Transverse colon (tissue), 4 donors: ENCODE results near the gene DDX39B. TPM values are rescaled to one million over a fixed set of nuclear protein-coding genes. Genes with fewer than 3 reads are reported as not detected.

ENCODE experiments used
- DNase-seq: peaks from one replicate; pipeline ENCODE4 v3.0.0-alpha.2; 2019
- H3K27ac ChIP-seq, 4 donors: fragments of 200-600 bp; sonication (generic); 2 replicates each; pipeline ENCODE4 v1.5.1; 2016 to 2018; ENCODE audit warnings: inconsistent platforms in 4 of 4
- H3K27me3 ChIP-seq: fragments of 200-600 bp; sonication (generic); 2 replicates; pipeline ENCODE4 v1.5.1; 2017; ENCODE audit warnings: inconsistent platforms
- H3K36me3 ChIP-seq, 4 donors: fragments of 200-600 bp; sonication (generic); 2 replicates each; pipeline ENCODE4 v1.5.1; 2017 to 2019; ENCODE audit warnings: inconsistent platforms in 4 of 4
- H3K4me1 ChIP-seq, 4 donors: fragments of 200-600 bp; sonication (generic); 2 replicates each; pipeline ENCODE4 v1.5.1; 2017 to 2020; ENCODE audit warnings: inconsistent platforms in 4 of 4
- H3K4me3 ChIP-seq, 4 donors: fragments of 200-600 bp; sonication (generic); 1 replicate in 1 of 4; 2 replicates in 3 of 4; pipeline versions ENCODE4 v1.5.1 to v1.6.1; 2017 to 2019; ENCODE audit warnings: inconsistent platforms in 4 of 4
- H3K9me3 ChIP-seq, 2 donors: fragments of 200-600 bp; sonication (generic); 2 replicates each; pipeline ENCODE4 v1.5.1; 2017 to 2019; ENCODE audit warnings: inconsistent platforms in 2 of 2
- CTCF ChIP-seq, 5 experiments: fragments of 200-600 bp in 3 of 5; fragments of 450-650 bp in 2 of 5; sonication (generic) in 3 of 5; IDR thresholded peaks; 1 replicate in 2 of 5; 2 replicates in 3 of 5; pipeline ENCODE4 v1.5.1; 2016 to 2017; ENCODE audit warnings: antibody characterized with exemption in 5 of 5, inconsistent platforms in 3 of 5, mild to moderate bottlenecking in 2 of 5, moderate library complexity in 1 of 5
- EP300 ChIP-seq: sonication (generic); formaldehyde crosslinking; IDR thresholded peaks from one replicate; pipeline ENCODE4 v1.6.1; 2017; ENCODE audit warnings: antibody characterized with exemption, low read depth
- POLR2A ChIP-seq: fragments of 450-650 bp; IDR thresholded peaks from one replicate; pipeline ENCODE4 v1.6.1; 2016; ENCODE audit warnings: antibody characterized with exemption, mild to moderate bottlenecking, moderate library complexity
- POLR2AphosphoS5 ChIP-seq, 3 donors: sonication (generic); formaldehyde crosslinking; IDR thresholded peaks; one replicate each; pipeline ENCODE4 v1.6.1; 2016; ENCODE audit warnings: antibody characterized with exemption in 3 of 3
- WGBS, 2 donors: methylation state at CpG; one replicate each; pipeline ENCODE4 v1.1.5; 2018; ENCODE audit warnings: low coverage in 1 of 2; 5-methylcytosine and 5-hydroxymethylcytosine counted together
- in situ Hi-C, 4 donors: fragments of 200-750 bp; cut with MboI; loops; one replicate each; pipeline versions ENCODE4 v1.15.0 to v1.15.1; 2017; ENCODE audit warnings: low sequenced_read_pairs in 3 of 4, low pct_ligation_motif_present in 1 of 4, low pct_unique_long_range_greater_than_20kb in 1 of 4
- intact Hi-C: fragments of 100-400 bp; cut with DNase I; formaldehyde crosslinking; loops from one replicate; pipeline ENCODE4 v1.15.1; 2023; ENCODE audit warnings: low total_unique reads
- total RNA-seq, 4 donors: library from RNA; depleted of rRNA; stranded (reverse); fragments of >200 nt; gene quantifications; one replicate each; pipeline ENCODE4 v1.1.0, GENCODE V29; 2016

The DDX39B gene
- total RNA-seq, 4 donors from 2014 or later: 147 to 519 (median 271) TPM

DNA sequence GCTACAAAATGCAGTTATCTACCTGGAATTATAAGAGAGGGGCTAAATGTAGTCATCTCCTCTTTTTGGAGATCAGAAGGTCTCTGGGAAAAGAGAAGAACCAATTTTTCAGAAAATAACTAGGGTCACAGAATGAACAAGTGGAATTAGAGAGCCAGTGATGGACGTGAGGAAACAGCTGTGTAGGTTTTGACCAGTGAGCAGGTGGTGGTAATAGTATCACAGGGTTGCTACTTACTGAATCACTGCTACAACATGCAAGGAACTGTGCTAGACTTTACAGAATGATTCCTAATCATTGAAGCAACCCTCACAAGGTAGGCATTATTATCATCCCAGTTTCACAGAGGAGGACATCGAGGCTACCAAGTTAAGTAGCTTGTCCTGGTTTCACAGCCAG is 2.9 kb upstream of the DDX39B start:
- Histone ChIP-seq H3K9me3 (no peaks in the 10 kb centered on the region), H3K27me3 (no peaks in the 10 kb centered on the region), H3K4me3 (no peak overlapping the region), H3K4me1 (peaks cover 28 to 38% (median 30%) of the 10 kb centered on the region in 4 donors), H3K27ac (no peak overlapping the region), H3K36me3 (peaks cover 0 to 7% (median 3%) of the 10 kb centered on the region in 4 donors)
- TF ChIP-seq POLR2AphosphoS5 (IDR thresholded peaks at IDR 0.05) (no peak), CTCF (IDR thresholded peaks at IDR 0.05) (no peak), POLR2A (no peak), EP300 (no peak)
- intact Hi-C loops: loop anchor here (5.0 kb wide), 1 partner anchor 38 kb away; the partner anchor contains the start of gene LTB
- in situ Hi-C loops: loop anchor here in 3 of 4 donors (5.0 to 10.0 kb wide), 3 partner anchors 50 to 53 kb away; partner anchors contain the start of genes MICB (in 1 of the 3) and NCR3 (in 1 of the 3)
- DNase-seq: no peak
- WGBS, 2 donors: 66% methylated on average over 2 of the region's 2 CpGs; no CpG with 5 or more reads in 1 of the 2 donors

DNA sequence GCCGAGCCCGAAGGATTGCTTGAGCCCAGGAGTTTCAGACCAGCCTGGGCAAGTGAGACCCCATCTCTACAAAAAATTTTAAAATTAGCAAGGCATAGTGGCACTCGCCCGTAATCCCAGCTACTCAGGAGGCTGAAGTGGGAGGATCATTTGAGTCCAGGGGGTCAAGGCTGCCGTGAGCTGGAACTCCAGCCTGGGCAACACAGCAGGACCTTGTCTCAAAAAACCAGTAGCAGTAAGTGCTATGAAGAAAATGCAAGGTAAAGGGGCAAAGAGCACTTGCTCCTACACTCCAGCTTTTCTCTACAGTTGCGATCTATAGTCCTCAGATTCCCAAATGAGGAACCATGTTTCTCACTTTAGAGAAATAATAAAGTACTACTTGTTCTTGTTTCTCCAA is 1.8 kb upstream of the DDX39B start:
- DNase-seq: no peak
- H3K27me3 ChIP-seq: no peaks in the 10 kb centered on the region
- H3K36me3 ChIP-seq: peaks cover 0 to 11% (median 7%) of the 10 kb centered on the region in 4 donors
- peaks cover 31 to 46% (median 40%) of the 10 kb centered on the region in 4 donors for H3K4me1 ChIP-seq
- no peak overlapping the region for H3K4me3 ChIP-seq
- no peak for TF ChIP-seq CTCF (IDR thresholded peaks at IDR 0.05)
- TF ChIP-seq EP300: no peak
- TF ChIP-seq POLR2AphosphoS5 (IDR thresholded peaks at IDR 0.05): no peak
- TF ChIP-seq POLR2A: no peak
- peak overlapping the region in 3 of 4 donors; percentile 93 to 97 (median 94) for H3K27ac ChIP-seq
- in situ Hi-C loops: loop anchor here in 2 of 4 donors (10.0 kb wide), 2 partner anchors 49 to 51 kb away; partner anchors contain the start of genes MICB (in 1 of the 2) and NCR3 (in 1 of the 2)
- WGBS, 2 donors: 97 to 100% methylated on average over 1 to 6 of the region's 6 CpGs
- no peaks in the 10 kb centered on the region for H3K9me3 ChIP-seq
- intact Hi-C loops: no loop called here

GRCh38 chr6:31541059-31541657 is 645 bp downstream of the DDX39B start:
- H3K36me3 ChIP-seq: peaks cover 0 to 36% (median 19%) of the 10 kb centered on the region in 4 donors
- 0 to 1% methylated on average over 1 to 21 of the region's 21 CpGs for WGBS, 2 donors
- H3K4me1 ChIP-seq: peaks cover 19 to 38% (median 32%) of the 10 kb centered on the region in 4 donors
- peak overlapping the region; percentile 93 to 97 (median 94) for H3K27ac ChIP-seq
- in situ Hi-C loops (loop anchor here in 2 of 4 donors (10.0 kb wide), 2 partner anchors 46 to 54 kb away; partner anchors contain the start of genes MICB (in 1 of the 2) and NCR3 (in 1 of the 2)), intact Hi-C loops (no loop called here)
- TF ChIP-seq CTCF (IDR thresholded peaks at IDR 0.05) (no peak), POLR2A (no peak), POLR2AphosphoS5 (IDR thresholded peaks at IDR 0.05) (no peak), EP300 (no peak)
- peak; percentile 55 for DNase-seq
- H3K4me3 ChIP-seq: peak overlapping the region; percentile 42 to 79 (median 66)
- no peaks in the 10 kb centered on the region for H3K27me3 ChIP-seq
- no peaks in the 10 kb centered on the region for H3K9me3 ChIP-seq

- TF ChIP-seq POLR2A (no peak), CTCF (IDR thresholded peaks at IDR 0.05) (no peak)
- peak overlapping the region; percentile 42 to 79 (median 66) for H3K4me3 ChIP-seq
- intact Hi-C loops (no loop called here), in situ Hi-C loops (loop anchor here in 2 of 4 donors (10.0 kb wide), 2 partner anchors 46 to 54 kb away; partner anchors contain the start of genes MICB (in 1 of the 2) and NCR3 (in 1 of the 2))
- 8 to 9% methylated on average over 4 of the region's 4 CpGs for WGBS, 2 donors
- H3K9me3 ChIP-seq: no peaks in the 10 kb centered on the region
- H3K27me3 ChIP-seq: no peaks in the 10 kb centered on the region
- no peak for DNase-seq
- peaks cover 19 to 38% (median 32%) of the 10 kb centered on the region in 4 donors for H3K4me1 ChIP-seq
- peak overlapping the region; percentile 93 to 97 (median 94) for H3K27ac ChIP-seq
- peaks cover 0 to 41% (median 22%) of the 10 kb centered on the region in 4 donors for H3K36me3 ChIP-seq
Measured at GRCh38 chr6:31540640-31541039, 1.2 kb downstream of the DDX39B start.
